ENCODE measurements around the gene LIPA. TPM values are rescaled to one million over a fixed set of nuclear protein-coding genes. Genes with fewer than 3 reads are reported as not detected.

LIPA gene
- total and polyA plus RNA-seq, 8 donors, result 58.0 to 137 (median 63.7) TPM

- ATAC-seq, result peak; percentile 67
- Histone ChIP-seq H3K4me1 (peaks cover 5 to 12% of the 10 kb centered on the region in 2 donors), H3K36me3 (peaks cover 0 to 15% of the 10 kb centered on the region in 2 donors), H3K27ac (peak overlapping the region in 1 of 2 donors; percentile 27), H3K9me3 (no peaks in the 10 kb centered on the region), H3K27me3 (no peaks in the 10 kb centered on the region), H3K4me3 (no peak overlapping the region)
- TF ChIP-seq, protein P1, sequence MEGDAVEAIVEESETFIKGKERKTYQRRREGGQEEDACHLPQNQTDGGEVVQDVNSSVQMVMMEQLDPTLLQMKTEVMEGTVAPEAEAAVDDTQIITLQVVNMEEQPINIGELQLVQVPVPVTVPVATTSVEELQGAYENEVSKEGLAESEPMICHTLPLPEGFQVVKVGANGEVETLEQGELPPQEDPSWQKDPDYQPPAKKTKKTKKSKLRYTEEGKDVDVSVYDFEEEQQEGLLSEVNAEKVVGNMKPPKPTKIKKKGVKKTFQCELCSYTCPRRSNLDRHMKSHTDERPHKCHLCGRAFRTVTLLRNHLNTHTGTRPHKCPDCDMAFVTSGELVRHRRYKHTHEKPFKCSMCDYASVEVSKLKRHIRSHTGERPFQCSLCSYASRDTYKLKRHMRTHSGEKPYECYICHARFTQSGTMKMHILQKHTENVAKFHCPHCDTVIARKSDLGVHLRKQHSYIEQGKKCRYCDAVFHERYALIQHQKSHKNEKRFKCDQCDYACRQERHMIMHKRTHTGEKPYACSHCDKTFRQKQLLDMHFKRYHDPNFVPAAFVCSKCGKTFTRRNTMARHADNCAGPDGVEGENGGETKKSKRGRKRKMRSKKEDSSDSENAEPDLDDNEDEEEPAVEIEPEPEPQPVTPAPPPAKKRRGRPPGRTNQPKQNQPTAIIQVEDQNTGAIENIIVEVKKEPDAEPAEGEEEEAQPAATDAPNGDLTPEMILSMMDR (IDR thresholded peaks at IDR 0.05), result peak; percentile 68 to 86
- intact Hi-C loops (cut with DNase I), result loop anchor here in 1 of 2 donors (5.0 kb wide), 1 partner anchor 280 kb away; no protein-coding TSS in a partner anchor
- DNase-seq, result peak in 2 of 4 donors; percentile 59 to 72
Observed at GRCh38 chr10:89217057-89217990, 34.3 kb downstream of the LIPA start.

DNA sequence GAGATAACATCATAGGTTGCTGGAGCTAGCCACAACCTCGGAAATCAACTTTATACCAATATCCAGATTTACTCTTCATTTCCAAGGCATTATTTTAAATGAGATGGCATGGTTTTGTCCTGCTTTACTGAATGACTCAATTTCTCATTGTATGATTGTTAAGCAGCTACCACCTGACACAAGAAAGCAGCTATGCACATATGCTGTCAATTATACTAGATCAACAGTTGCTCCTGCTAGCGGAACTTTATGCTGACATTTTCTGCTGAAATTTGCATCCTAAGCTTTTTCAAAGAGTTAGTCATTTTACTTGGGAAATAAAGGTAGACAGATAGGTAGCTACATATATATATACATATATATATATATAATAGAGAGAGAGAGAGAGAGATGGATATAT is 35.5 kb downstream of the LIPA start:
- H3K36me3 ChIP-seq, result peaks cover 0 to 10% of the 10 kb centered on the region in 2 donors
- H3K9me3 ChIP-seq, result no peaks in the 10 kb centered on the region
- no peak overlapping the region for H3K4me3 ChIP-seq
- intact Hi-C loops (cut with DNase I), result loop anchor here in 1 of 2 donors (5.0 kb wide), 1 partner anchor 279 kb away; no protein-coding TSS in a partner anchor
- no peaks in the 10 kb centered on the region for H3K27me3 ChIP-seq
- TF ChIP-seq, protein P1 (IDR thresholded peaks at IDR 0.05), result no peak
- H3K4me1 ChIP-seq, result peaks cover 5 to 12% of the 10 kb centered on the region in 2 donors
- no peak for DNase-seq
- no peak overlapping the region for H3K27ac ChIP-seq
- no peak for ATAC-seq

DNA sequence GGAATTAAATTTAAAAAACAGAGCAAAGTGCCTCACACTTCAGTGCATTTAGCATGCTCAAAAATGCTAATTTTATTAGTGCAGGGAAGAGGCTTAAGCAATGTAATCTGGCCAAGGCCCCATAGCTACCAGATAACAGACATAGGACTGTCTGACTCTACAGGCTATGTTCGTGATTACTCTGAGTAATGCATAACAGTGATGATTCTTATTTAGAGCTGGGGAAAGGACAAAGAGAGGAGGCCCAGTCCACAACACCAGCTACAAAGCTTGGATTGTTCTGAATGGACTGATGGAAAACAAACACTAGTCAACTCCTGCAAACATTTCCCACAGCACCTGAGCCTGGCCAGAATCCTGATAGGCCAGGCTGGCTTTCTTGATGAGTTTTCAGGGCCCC is 36.1 kb downstream of the LIPA start:
- TF ChIP-seq, protein P1 (IDR thresholded peaks at IDR 0.05), result no peak
- H3K27ac ChIP-seq, result no peak overlapping the region
- H3K27me3 ChIP-seq, result no peaks in the 10 kb centered on the region
- H3K4me3 ChIP-seq, result no peak overlapping the region
- peaks cover 0 to 9% of the 10 kb centered on the region in 2 donors for H3K36me3 ChIP-seq
- H3K9me3 ChIP-seq, result no peaks in the 10 kb centered on the region
- ATAC-seq (no peak), DNase-seq (no peak)
- H3K4me1 ChIP-seq, result peaks cover 5 to 12% of the 10 kb centered on the region in 2 donors
- intact Hi-C loops (cut with DNase I), result loop anchor here in 1 of 2 donors (5.0 kb wide), 1 partner anchor 278 kb away; no protein-coding TSS in a partner anchor

- H3K9me3 ChIP-seq, result no peaks in the 10 kb centered on the region
- H3K4me3 ChIP-seq, result no peak overlapping the region
- DNase-seq (no peak), ATAC-seq (no peak)
- peaks cover 0 to under 1% of the 10 kb centered on the region in 2 donors for H3K36me3 ChIP-seq
- peaks cover 5 to 12% of the 10 kb centered on the region in 2 donors for H3K4me1 ChIP-seq
- TF ChIP-seq, protein P1 (IDR thresholded peaks at IDR 0.05), result no peak
- H3K27me3 ChIP-seq, result peaks cover 0 to 6% of the 10 kb centered on the region in 2 donors
- H3K27ac ChIP-seq, result no peak overlapping the region
- intact Hi-C loops (cut with DNase I), result loop anchor here in 1 of 2 donors (5.0 kb wide), 1 partner anchor 277 kb away; no protein-coding TSS in a partner anchor
Observed at GRCh38 chr10:89214566-89215165, 36.9 kb downstream of the LIPA start.
